ENCODE results near the gene CLHC1.

Gene CLHC1

DNA sequence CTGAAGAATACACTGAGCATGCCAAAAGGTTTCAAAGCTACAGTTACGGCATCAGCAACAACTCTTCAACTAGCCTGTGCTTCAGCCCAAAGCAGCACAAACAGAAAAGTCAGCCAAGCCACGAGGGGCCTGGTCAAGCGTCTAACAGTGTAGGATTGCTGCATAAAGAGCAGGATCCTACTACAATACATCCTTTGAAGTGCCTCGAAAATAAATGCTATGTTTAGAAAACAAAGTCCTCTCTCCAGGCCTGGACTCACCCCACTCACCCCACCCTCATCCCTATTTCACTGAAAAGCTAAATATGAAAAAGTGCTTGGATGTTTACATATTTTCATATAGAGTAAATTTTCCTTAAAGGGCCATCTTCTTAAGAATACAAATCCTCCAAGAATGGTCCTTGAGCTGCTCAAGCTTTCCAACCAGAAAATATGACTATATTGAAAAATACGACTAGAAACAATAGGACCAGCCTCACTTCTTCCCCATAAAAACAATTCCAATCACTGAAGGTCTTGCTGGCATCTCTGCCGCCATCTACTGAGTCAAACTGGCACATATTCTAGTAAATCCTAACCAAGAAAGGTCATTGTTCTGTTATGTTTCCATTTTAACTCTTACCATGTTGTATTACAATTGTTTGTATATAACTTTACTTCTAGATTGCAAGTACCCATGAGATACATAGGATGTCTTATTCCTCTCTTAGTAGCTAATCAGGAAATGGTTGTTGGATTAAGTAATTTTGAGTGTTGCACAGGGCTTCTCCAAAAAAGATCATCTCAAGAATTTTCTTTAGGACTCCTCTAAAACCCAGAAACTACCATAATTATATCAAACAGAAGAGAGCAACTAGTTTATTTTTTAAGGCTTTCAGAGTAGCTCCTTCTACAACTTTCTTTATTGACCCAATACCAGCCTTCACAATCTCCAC, 63.6 kb downstream of the CLHC1 start (continued):
- TF ChIP-seq ZNF555 (tag by site-specific recombination; conservative IDR thresholded peaks at IDR 0.05) (no peak), ZBTB49 (tag by site-specific recombination; IDR thresholded peaks at IDR 0.05; ENCODE audit: low read depth) (no peak), ZNF341 (tag by site-specific recombination; IDR thresholded peaks at IDR 0.05; ENCODE audit: low read depth) (no peak), ZNF664 (tag by site-specific recombination; IDR thresholded peaks at IDR 0.05) (no peak), ZNF747 (tag by site-specific recombination; IDR thresholded peaks at IDR 0.05) (no peak), ZFHX2 (tag by site-specific recombination; conservative IDR thresholded peaks at IDR 0.05) (no peak), SCRT1 (tag by site-specific recombination; IDR thresholded peaks at IDR 0.05; ENCODE audit: borderline replicate concordance) (no peak), YY2 (tag by site-specific recombination; IDR thresholded peaks at IDR 0.05) (no peak), ZNF629 (tag by site-specific recombination; IDR thresholded peaks at IDR 0.05) (no peak), ZBTB17 (tag by site-specific recombination; IDR thresholded peaks at IDR 0.05) (0 out of 2 replicates have a peak, but pooled peaks have one; percentile 8), ZNF600 (tag by site-specific recombination; IDR thresholded peaks at IDR 0.05) (no peak)
- TF ChIP-seq, protein P1, sequence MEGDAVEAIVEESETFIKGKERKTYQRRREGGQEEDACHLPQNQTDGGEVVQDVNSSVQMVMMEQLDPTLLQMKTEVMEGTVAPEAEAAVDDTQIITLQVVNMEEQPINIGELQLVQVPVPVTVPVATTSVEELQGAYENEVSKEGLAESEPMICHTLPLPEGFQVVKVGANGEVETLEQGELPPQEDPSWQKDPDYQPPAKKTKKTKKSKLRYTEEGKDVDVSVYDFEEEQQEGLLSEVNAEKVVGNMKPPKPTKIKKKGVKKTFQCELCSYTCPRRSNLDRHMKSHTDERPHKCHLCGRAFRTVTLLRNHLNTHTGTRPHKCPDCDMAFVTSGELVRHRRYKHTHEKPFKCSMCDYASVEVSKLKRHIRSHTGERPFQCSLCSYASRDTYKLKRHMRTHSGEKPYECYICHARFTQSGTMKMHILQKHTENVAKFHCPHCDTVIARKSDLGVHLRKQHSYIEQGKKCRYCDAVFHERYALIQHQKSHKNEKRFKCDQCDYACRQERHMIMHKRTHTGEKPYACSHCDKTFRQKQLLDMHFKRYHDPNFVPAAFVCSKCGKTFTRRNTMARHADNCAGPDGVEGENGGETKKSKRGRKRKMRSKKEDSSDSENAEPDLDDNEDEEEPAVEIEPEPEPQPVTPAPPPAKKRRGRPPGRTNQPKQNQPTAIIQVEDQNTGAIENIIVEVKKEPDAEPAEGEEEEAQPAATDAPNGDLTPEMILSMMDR (tag by site-specific recombination; IDR thresholded peaks at IDR 0.05) = 0 out of 2 replicates have a peak, but pooled peaks have one; percentile 18
- TF ChIP-seq, protein P2, sequence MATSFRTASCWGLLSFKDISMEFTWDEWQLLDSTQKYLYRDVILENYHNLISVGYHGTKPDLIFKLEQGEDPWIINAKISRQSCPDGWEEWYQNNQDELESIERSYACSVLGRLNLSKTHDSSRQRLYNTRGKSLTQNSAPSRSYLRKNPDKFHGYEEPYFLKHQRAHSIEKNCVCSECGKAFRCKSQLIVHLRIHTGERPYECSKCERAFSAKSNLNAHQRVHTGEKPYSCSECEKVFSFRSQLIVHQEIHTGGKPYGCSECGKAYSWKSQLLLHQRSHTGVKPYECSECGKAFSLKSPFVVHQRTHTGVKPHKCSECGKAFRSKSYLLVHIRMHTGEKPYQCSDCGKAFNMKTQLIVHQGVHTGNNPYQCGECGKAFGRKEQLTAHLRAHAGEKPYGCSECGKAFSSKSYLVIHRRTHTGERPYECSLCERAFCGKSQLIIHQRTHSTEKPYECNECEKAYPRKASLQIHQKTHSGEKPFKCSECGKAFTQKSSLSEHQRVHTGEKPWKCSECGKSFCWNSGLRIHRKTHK (tag by site-specific recombination; IDR thresholded peaks at IDR 0.05) = no peak
- TF ChIP-seq, protein P3, sequence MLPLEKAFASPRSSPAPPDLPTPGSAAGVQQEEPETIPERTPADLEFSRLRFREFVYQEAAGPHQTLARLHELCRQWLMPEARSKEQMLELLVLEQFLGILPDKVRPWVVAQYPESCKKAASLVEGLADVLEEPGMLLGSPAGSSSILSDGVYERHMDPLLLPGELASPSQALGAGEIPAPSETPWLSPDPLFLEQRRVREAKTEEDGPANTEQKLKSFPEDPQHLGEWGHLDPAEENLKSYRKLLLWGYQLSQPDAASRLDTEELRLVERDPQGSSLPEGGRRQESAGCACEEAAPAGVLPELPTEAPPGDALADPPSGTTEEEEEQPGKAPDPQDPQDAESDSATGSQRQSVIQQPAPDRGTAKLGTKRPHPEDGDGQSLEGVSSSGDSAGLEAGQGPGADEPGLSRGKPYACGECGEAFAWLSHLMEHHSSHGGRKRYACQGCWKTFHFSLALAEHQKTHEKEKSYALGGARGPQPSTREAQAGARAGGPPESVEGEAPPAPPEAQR (tag by site-specific recombination; IDR thresholded peaks at IDR 0.05) = no peak

DNA sequence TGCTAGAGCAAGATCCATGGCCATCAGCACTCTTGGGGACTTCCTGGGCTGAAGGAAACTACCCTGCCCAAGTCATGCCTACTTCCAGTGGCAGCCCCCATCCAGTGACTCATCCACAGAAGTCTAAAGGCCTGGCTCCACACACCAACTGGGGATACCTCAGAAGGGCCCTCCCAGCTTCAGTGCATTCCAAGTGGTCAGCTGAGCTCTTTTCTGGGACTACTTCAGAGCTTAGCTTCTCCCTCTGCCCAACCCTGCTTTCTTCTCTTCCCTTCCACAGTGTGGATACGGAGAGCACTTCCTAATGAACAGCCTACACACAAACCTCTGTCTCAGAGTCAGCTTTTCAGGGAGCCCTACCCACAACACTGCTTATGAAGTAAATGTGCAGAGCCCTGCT, 66.5 kb downstream of the CLHC1 start:
- ChIA-PET CTCF (interaction anchor here (0.6 to 8.6 kb wide), 7 partner anchors 13 to 388 kb away, joined by 3 to 121 read pairs (median 4); partner anchors contain the start of gene RTN4), POLR2A (no interaction called here)
- no peaks in the 10 kb centered on the region for H3K4me1 ChIP-seq (ENCODE audit: control insufficient read depth, insufficient read depth, low read length)
- H3K4me3 ChIP-seq (ENCODE audit: low read depth, low read length) = no peak overlapping the region
- no peaks in the 10 kb centered on the region for H3K9me3 ChIP-seq (ENCODE audit: control insufficient read depth, insufficient read depth, low read depth, low read length)
- no peak overlapping the region for H3K27ac ChIP-seq (ENCODE audit: extremely low read depth, low read depth, low read length)
- TF ChIP-seq ZBTB6 (tag by site-specific recombination; IDR thresholded peaks at IDR 0.05) (no peak), SP3 (tag by site-specific recombination; IDR thresholded peaks at IDR 0.05) (no peak), ZNF10 (tag by site-specific recombination; IDR thresholded peaks at IDR 0.05) (no peak), HOXC10 (CRISPR knock-in tag; IDR thresholded peaks at IDR 0.05) (no peak), KLF7 (tag by site-specific recombination; IDR thresholded peaks at IDR 0.05; ENCODE audit: borderline replicate concordance) (no peak), ZNF239 (tag by site-specific recombination; IDR thresholded peaks at IDR 0.05) (no peak), MZF1 (tag by site-specific recombination; IDR thresholded peaks at IDR 0.05; ENCODE audit: borderline replicate concordance) (no peak), KLF9 (tag by site-specific recombination; IDR thresholded peaks at IDR 0.05; ENCODE audit: low read depth) (no peak), ZNF521 (tag by site-specific recombination; IDR thresholded peaks at IDR 0.05) (no peak), KLF8 (tag by site-specific recombination; IDR thresholded peaks at IDR 0.05) (no peak), ZNF777 (tag by site-specific recombination; IDR thresholded peaks at IDR 0.05; ENCODE audit: borderline replicate concordance) (no peak), ZNF211 (tag by site-specific recombination; IDR thresholded peaks at IDR 0.05; ENCODE audit: low read depth) (no peak), ZFP37 (tag by site-specific recombination; IDR thresholded peaks at IDR 0.05) (no peak)
- H3K36me3 ChIP-seq (ENCODE audit: control insufficient read depth in 2 of 2, insufficient read depth in 1 of 2, low read length in 2 of 2) = no peaks in the 10 kb centered on the region

All from HEK293 (cell line).